Nephron progenitor cell (in vitro differentiated cells): ENCODE results near the gene ATP9A.

ENCODE experiments used
- DNase-seq: peaks from one replicate; pipeline ENCODE4 v3.0.0; 2021
- H3K27ac Mint-ChIP-seq: 2 replicates; pipeline ENCODE4 v1.8.0; 2021; ENCODE audit warnings: mild to moderate bottlenecking, moderate library complexity, mixed read lengths
- H3K27me3 Mint-ChIP-seq: 2 replicates; pipeline ENCODE4 v1.8.0; 2021; ENCODE audit warnings: mild to moderate bottlenecking, low read depth, mixed read lengths; ENCODE audit not compliant: poor library complexity
- H3K36me3 Mint-ChIP-seq: 2 replicates; pipeline ENCODE4 v1.8.0; 2021; ENCODE audit warnings: low read depth, mixed read lengths
- H3K4me1 Mint-ChIP-seq: 2 replicates; pipeline ENCODE4 v1.8.0; 2021; ENCODE audit warnings: mixed read lengths
- H3K4me3 Mint-ChIP-seq: 2 replicates; pipeline ENCODE4 v1.8.0; 2021; ENCODE audit warnings: mild to moderate bottlenecking, moderate library complexity, mixed read lengths
- H3K9me3 Mint-ChIP-seq: 2 replicates; pipeline ENCODE4 v1.8.0; 2021; ENCODE audit warnings: mild to moderate bottlenecking, moderate library complexity, mixed read lengths
- CTCF ChIP-seq: fragments of 200-600 bp; sonication (generic); IDR thresholded peaks from 2 replicates; pipeline ENCODE4 v1.5.0; 2021; ENCODE audit warnings: antibody characterized with exemption

The ATP9A gene

GRCh38 chr20:51560550-51561307, 207.5 kb downstream of the ATP9A start:
- Mint-ChIP-seq H3K27me3 (peaks cover 71% of the 10 kb centered on the region), H3K27ac (no peak overlapping the region), H3K9me3 (peaks cover 2% of the 10 kb centered on the region), H3K36me3 (no peaks in the 10 kb centered on the region), H3K4me3 (peak overlapping the region; percentile 81), H3K4me1 (peaks cover 41% of the 10 kb centered on the region)
- no peak for TF ChIP-seq CTCF
- no peak for DNase-seq

DNA sequence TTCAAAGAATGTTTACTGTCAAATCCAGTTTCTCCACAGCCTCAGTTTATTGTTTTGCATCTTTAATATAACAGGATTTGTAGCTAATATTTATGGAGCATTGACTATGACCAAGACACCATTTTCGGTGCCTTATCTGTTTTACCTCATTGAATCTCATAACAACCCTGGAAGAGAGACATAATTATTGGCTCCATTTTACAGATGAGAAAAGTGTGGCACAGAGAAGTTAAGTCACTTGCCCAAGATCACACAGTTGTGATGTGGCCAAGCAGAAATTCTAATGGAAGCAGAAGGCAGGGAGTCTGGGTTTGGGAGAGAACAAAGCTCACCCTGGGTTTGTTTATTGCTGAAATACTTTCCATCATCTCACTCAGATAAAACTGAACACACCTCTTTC, 208.1 kb downstream of the ATP9A start:
- no peak overlapping the region for H3K27ac Mint-ChIP-seq
- no peak for DNase-seq
- H3K4me3 Mint-ChIP-seq, result no peak overlapping the region
- H3K36me3 Mint-ChIP-seq, result no peaks in the 10 kb centered on the region
- no peak for TF ChIP-seq CTCF
- peaks cover 72% of the 10 kb centered on the region for H3K27me3 Mint-ChIP-seq
- H3K4me1 Mint-ChIP-seq, result peaks cover 41% of the 10 kb centered on the region
- peaks cover 4% of the 10 kb centered on the region for H3K9me3 Mint-ChIP-seq

DNA sequence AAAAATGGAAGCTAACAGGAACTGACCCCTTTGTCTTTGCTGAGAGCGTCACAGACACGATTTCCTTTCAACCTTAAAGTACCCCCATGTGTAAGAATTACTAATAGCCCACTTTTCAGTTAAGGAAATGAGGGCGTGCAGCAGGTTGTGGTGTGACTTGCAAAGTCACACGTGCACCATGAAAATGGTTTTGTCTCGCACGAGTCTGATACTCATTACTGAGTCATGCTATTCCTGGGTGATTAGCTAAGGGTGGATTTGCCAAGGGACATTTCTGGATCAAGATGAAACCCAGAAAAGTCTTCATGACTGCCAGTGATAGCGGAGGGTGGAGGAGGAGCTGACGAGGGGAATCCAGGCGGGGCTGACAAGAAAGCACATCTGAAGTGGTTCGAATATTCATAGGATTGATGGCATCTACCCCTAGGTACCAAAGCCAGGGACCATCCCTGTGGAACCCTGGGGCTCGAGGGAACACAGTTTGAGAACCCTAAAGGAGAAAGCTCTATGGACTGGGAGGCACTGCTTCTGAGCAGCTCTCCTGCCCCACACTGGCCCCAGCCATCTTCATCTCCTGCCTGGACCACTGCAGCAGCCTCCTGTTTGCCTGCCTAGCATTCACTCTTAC, 213.5 kb downstream of the ATP9A start:
- H3K27me3 Mint-ChIP-seq, result peaks cover 41% of the 10 kb centered on the region
- peaks cover 2% of the 10 kb centered on the region for H3K4me1 Mint-ChIP-seq
- H3K27ac Mint-ChIP-seq, result no peak overlapping the region
- H3K36me3 Mint-ChIP-seq, result no peaks in the 10 kb centered on the region
- H3K4me3 Mint-ChIP-seq, result no peak overlapping the region
- DNase-seq, result no peak
- no peak for TF ChIP-seq CTCF
- H3K9me3 Mint-ChIP-seq, result peaks cover 4% of the 10 kb centered on the region

GRCh38 chr20:51553897-51554486, 214.2 kb downstream of the ATP9A start:
- H3K27ac Mint-ChIP-seq, result no peak overlapping the region
- peaks cover 41% of the 10 kb centered on the region for H3K27me3 Mint-ChIP-seq

DNA sequence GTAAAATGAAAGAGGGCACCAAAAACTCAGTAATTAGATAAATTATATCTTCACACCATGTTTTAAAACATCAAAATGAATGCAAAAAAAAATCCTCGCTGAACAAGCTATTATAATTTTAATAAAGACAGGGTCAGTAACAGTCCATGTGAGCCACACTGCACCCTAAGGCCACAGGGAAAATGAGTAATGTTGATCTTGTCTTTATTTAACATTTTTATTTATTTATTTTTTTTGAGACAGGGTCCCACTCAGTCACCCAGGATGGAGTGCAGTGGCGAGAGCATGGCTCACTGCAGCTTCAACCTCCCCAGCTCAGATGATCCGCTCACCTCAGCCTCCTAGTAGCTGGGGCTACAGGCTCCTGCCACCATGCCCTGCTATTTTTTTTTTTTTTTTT, 217.0 kb downstream of the ATP9A start:
- no peak for TF ChIP-seq CTCF
- Mint-ChIP-seq H3K4me1 (no peaks in the 10 kb centered on the region), H3K4me3 (no peak overlapping the region), H3K27ac (no peak overlapping the region), H3K27me3 (peaks cover 56% of the 10 kb centered on the region), H3K36me3 (no peaks in the 10 kb centered on the region), H3K9me3 (peaks cover 9% of the 10 kb centered on the region)
- DNase-seq, result no peak

More at GRCh38 chr20:51553897-51554486, 214.2 kb downstream of the ATP9A start:
- Mint-ChIP-seq H3K4me1 (no peaks in the 10 kb centered on the region), H3K9me3 (peaks cover 4% of the 10 kb centered on the region), H3K4me3 (no peak overlapping the region), H3K36me3 (no peaks in the 10 kb centered on the region)
- no peak for DNase-seq
- TF ChIP-seq CTCF, result no peak
